Renal pelvis (tissue), 12 donors: ENCODE measurements around the gene TBX10. TPM values are rescaled to one million over a fixed set of nuclear protein-coding genes. Genes with fewer than 3 reads are reported as not detected.
"Not testable (repeated sequence)": the region's sequence is repeated elsewhere in the genome, so short reads cannot be mapped to it uniquely, and the experiment has no call there.

Experiments
- DNase-seq: peaks from one replicate; pipeline ENCODE4 v3.0.0-alpha.2; 2013
- long read RNA-seq, 16 experiments: transcript quantifications; one replicate each; lab custom pipeline, GENCODE V29; 2026
- polyA plus RNA-seq, 3 donors: library from polyadenylated mRNA; unstranded; fragments of 120-200 nt; gene quantifications; one replicate each; pipeline ENCODE4 v1.2.1, GENCODE V29; 2013; ENCODE audit not compliant: insufficient read length in 3 of 3

Gene TBX10
- polyA plus RNA-seq = under 1 TPM in 1 of 3 donors, not detected in 2; 0.15 TPM
- long read RNA-seq, donor 1 = 0 reads
- long read RNA-seq, donor 2 = 0 reads
- long read RNA-seq, donor 3 = 0 reads
- long read RNA-seq, donor 4 = 0 reads
- long read RNA-seq, donor 5 = 0 reads
- long read RNA-seq, donor 6 = 0 reads
- long read RNA-seq, donor 7 = 0 reads
- long read RNA-seq, donor 8 = 0 reads
- long read RNA-seq, donor 9 = 0 reads
- long read RNA-seq, donor 10 = 0 reads
- long read RNA-seq, donor 11 = 0 reads
- long read RNA-seq, donor 12 = 0 reads
- long read RNA-seq, donor 13 = 0 reads
- long read RNA-seq, donor 14 = 0 reads
- long read RNA-seq, donor 15 = 0 reads
- long read RNA-seq, donor 16 = 0 reads

- no peak for DNase-seq
These were observed at the start of gene TBX10 for GRCh38 chr11:67639438-67639859. TSS of gene TBX10 (minus strand) at chr11:67639763. CDS start at chr11:67639472, 291 bp downstream.

- no peak for DNase-seq
These were observed 49.6 kb upstream of the TBX10 start for GRCh38 chr11:67689178-67689577.

GRCh38 chr11:67687986-67688385, 48.4 kb upstream of the TBX10 start:
- DNase-seq = no peak

- not testable (repeated sequence) for DNase-seq
These were observed 46.2 kb upstream of the TBX10 start for GRCh38 chr11:67685641-67686332.

GRCh38 chr11:67682126-67683034, 42.8 kb upstream of the TBX10 start:
- not testable (repeated sequence) for DNase-seq

GRCh38 chr11:67680696-67681470, 41.3 kb upstream of the TBX10 start:
- no peak for DNase-seq

- no peak for DNase-seq
These were observed 35.6 kb upstream of the TBX10 start for GRCh38 chr11:67675058-67675747.

- DNase-seq = peak; percentile 58
These were observed 34.9 kb upstream of the TBX10 start, which contains the start of gene ALDH3B2 for GRCh38 chr11:67674442-67674871. TSS of gene ALDH3B2 (minus strand) at chr11:67674623. CDS start at chr11:67666935, 7,688 bp downstream.

- no peak for DNase-seq
These were observed 34.3 kb upstream of the TBX10 start for GRCh38 chr11:67673902-67674301.

GRCh38 chr11:67673358-67673757, 33.8 kb upstream of the TBX10 start:
- no peak for DNase-seq

- DNase-seq = no peak
These were observed 31.6 kb upstream of the TBX10 start for GRCh38 chr11:67671211-67671520.

GRCh38 chr11:67670316-67671210, 31.0 kb upstream of the TBX10 start:
- no peak for DNase-seq

GRCh38 chr11:67668192-67668551, 28.6 kb upstream of the TBX10 start:
- no peak for DNase-seq

- peak; percentile 61 for DNase-seq
These were observed 28.1 kb upstream of the TBX10 start for GRCh38 chr11:67667490-67668191.

- no peak for DNase-seq
These were observed 27.3 kb upstream of the TBX10 start for GRCh38 chr11:67666676-67667489.

GRCh38 chr11:67666303-67666645, 26.7 kb upstream of the TBX10 start:
- DNase-seq = no peak

- DNase-seq = no peak
These were observed 26.2 kb upstream of the TBX10 start for GRCh38 chr11:67665541-67666302.
